ENCODE data around the gene PLA1A.

DNA sequence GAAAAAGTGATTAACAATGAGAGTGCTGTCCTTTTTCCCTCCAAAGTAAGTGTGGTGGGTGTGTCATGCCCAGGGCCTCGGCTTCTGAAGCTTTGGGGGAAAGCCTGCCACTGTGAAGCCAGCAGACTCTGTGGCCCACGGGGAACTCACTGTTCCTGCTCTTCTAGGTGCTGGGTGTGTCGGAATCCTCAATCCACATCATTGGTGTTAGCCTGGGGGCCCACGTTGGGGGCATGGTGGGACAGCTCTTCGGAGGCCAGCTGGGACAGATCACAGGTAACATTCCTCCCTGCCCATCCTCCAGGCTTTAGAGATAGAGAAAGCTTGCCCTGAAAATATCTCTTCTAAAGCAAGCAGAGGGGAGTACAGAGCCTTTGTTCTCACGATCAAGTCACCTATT is 11.6 kb downstream of the PLA1A start:
- TF ChIP-seq CTCF (conservative IDR thresholded peaks at IDR 0.05 in 1 of 2, IDR thresholded peaks at IDR 0.05 in 1 of 2; ENCODE audit: extremely low read depth in 1 of 2, insufficient read depth in 1 of 2, low read depth in 1 of 2, low read length in 2 of 2) (no peak), EZH2 (IDR thresholded peaks at IDR 0.05; ENCODE audit: borderline replicate concordance, low read length) (no peak)

Data from mammary epithelial cell (primary cell).